ENCODE results near the gene LHFPL4.

DNA sequence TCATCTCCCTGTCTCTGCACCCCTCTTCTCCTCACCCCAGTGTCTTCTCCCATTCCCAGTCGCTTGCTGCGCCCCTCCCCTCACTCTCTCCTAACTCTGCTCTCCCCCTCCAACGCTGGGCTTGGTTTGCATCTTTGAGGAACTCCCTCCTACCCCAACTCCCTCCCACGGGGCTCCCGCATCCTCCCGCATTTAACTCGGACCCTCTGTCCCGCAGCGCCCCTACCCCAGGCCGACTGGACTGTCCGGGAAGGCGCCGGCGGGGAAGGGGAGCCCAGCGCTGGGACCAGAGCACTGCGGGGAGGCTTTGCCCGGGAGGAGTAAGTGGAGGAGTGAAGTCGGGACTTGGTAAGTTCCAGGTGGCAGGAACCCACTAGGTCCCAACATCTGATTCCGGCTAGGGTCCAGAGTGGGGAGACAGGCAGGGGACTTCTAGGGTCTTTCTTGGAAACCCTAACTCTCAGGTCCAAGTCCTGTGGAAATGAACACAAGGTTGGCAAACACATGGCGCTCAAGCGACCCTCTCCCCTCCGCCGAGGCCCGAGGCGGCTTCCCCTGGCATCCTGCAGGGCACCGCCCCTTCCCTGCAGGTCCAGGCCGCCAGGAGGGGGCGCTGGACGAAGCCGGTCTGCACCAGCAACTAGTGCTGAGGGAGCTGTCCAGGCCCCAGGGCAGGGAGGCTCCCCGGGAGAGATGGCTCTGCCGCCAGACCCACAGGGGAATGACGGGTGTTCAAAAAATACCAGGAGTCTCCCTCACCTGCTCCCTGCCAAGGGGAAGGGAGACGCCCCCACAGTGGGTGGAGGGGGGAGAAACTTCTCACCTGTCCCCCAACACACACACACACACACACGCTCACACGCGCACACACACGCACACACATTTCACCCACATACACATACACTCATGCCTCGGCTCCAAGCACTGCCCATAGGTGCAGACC is 53.2 kb downstream of the LHFPL4 start:
- TF ChIP-seq, protein P1, sequence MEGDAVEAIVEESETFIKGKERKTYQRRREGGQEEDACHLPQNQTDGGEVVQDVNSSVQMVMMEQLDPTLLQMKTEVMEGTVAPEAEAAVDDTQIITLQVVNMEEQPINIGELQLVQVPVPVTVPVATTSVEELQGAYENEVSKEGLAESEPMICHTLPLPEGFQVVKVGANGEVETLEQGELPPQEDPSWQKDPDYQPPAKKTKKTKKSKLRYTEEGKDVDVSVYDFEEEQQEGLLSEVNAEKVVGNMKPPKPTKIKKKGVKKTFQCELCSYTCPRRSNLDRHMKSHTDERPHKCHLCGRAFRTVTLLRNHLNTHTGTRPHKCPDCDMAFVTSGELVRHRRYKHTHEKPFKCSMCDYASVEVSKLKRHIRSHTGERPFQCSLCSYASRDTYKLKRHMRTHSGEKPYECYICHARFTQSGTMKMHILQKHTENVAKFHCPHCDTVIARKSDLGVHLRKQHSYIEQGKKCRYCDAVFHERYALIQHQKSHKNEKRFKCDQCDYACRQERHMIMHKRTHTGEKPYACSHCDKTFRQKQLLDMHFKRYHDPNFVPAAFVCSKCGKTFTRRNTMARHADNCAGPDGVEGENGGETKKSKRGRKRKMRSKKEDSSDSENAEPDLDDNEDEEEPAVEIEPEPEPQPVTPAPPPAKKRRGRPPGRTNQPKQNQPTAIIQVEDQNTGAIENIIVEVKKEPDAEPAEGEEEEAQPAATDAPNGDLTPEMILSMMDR (conservative IDR thresholded peaks at IDR 0.05; ENCODE audit: low read depth, low read length) = peak; percentile 93
- no peak for TF ChIP-seq EZH2 (IDR thresholded peaks at IDR 0.05; ENCODE audit: borderline replicate concordance, low read depth, low read length, poor library complexity, severe bottlenecking)

Measured in A673 (cell line).